HL-60 (cell line): ENCODE results near the gene KHDC1.

Experiments used
- CTCF ChIP-seq: IDR thresholded peaks from one replicate; pipeline ENCODE4 v1.5.1; 2011; ENCODE audit warnings: low read length, control low read depth, inconsistent platforms; ENCODE audit not compliant: insufficient read depth
- GABPA ChIP-seq: IDR thresholded peaks from 2 replicates; pipeline ENCODE4 v1.6.1; 2012; ENCODE audit warnings: low read depth
- POLR2AphosphoS5 ChIP-seq: IDR thresholded peaks from 2 replicates; pipeline ENCODE4 v1.6.1; 2012; ENCODE audit warnings: low read depth

- TF ChIP-seq CTCF (no peak), GABPA (no peak), POLR2AphosphoS5 (no peak)
Observed at GRCh38 chr6:73293331-73293730, 30.3 kb upstream of the KHDC1 start.
